GM23338 (cell line): ENCODE measurements around the gene GRM5. TPM values are rescaled to one million over a fixed set of nuclear protein-coding genes. Genes with fewer than 3 reads are reported as not detected.

Experiments
- ATAC-seq: fragments of 200-7000 bp; cut with Tn5 transposase; 3 replicates; pipeline ENCODE4 v1.9.1; 2020
- DNase-seq: peaks from one replicate; pipeline ENCODE4 v3.0.0-alpha.2; 2015; ENCODE audit warnings: low spot score
- H2AFZ ChIP-seq: fragments of 200-600 bp; sonication (generic); 2 replicates; pipeline ENCODE4 v1.8.0; 2016; ENCODE audit warnings: antibody characterized with exemption, mild to moderate bottlenecking, moderate library complexity
- H3F3A ChIP-seq: fragments of 200-600 bp; sonication (generic); replicated peaks from 2 replicates; pipeline ENCODE4 v1.8.0; 2017; ENCODE audit warnings: antibody characterized with exemption, mixed run types, low read depth
- H3K27ac ChIP-seq: fragments of 200-600 bp; sonication (generic); 2 replicates; pipeline ENCODE4 v1.6.1; 2016; ENCODE audit warnings: low read depth
- H3K27me3 ChIP-seq: fragments of 200-600 bp; sonication (generic); 2 replicates; pipeline ENCODE4 v1.8.0; 2016; ENCODE audit warnings: mild to moderate bottlenecking, mixed run types, moderate library complexity; ENCODE audit not compliant: insufficient read depth
- H3K36me3 ChIP-seq: fragments of 200-600 bp; sonication (generic); 2 replicates; pipeline ENCODE4 v1.8.0; 2016; ENCODE audit warnings: mild to moderate bottlenecking; ENCODE audit not compliant: insufficient read depth
- H3K4me1 ChIP-seq: fragments of 200-600 bp; sonication (generic); 2 replicates; pipeline ENCODE4 v1.8.0; 2016; ENCODE audit warnings: mild to moderate bottlenecking, moderate library complexity; ENCODE audit not compliant: insufficient read depth
- H3K4me2 ChIP-seq: fragments of 200-600 bp; sonication (generic); 2 replicates; pipeline ENCODE4 v1.7.1; 2017; ENCODE audit warnings: mixed run types
- H3K4me3 ChIP-seq: fragments of 200-600 bp; sonication (generic); 2 replicates; pipeline ENCODE4 v1.6.1; 2016; ENCODE audit warnings: mixed run types
- H3K79me2 ChIP-seq: fragments of 200-600 bp; sonication (generic); replicated peaks from 2 replicates; pipeline ENCODE4 v1.8.0; 2017; ENCODE audit warnings: mild to moderate bottlenecking; ENCODE audit not compliant: insufficient read depth
- H3K9me2 ChIP-seq: fragments of 200-600 bp; sonication (generic); 2 replicates; pipeline ENCODE4 v1.8.0; 2017; ENCODE audit not compliant: insufficient read depth
- H4K20me1 ChIP-seq: fragments of 200-600 bp; sonication (generic); replicated peaks from 2 replicates; pipeline ENCODE4 v1.8.0; 2017; ENCODE audit warnings: mild to moderate bottlenecking; ENCODE audit not compliant: insufficient read depth
- H3K27ac Mint-ChIP-seq: 2 replicates; pipeline ENCODE4 v1.8.0; 2020; ENCODE audit warnings: inconsistent platforms, mild to moderate bottlenecking, moderate library complexity, mixed read lengths
- H3K27me3 Mint-ChIP-seq: 3 replicates; pipeline ENCODE4 v1.8.0; 2022; ENCODE audit warnings: low read depth, mild to moderate bottlenecking, moderate library complexity, mixed read lengths, inconsistent platforms; ENCODE audit not compliant: insufficient read depth, poor library complexity
- H3K36me3 Mint-ChIP-seq: 3 replicates; pipeline ENCODE4 v1.8.0; 2021; ENCODE audit warnings: low read depth, mild to moderate bottlenecking, inconsistent platforms, moderate library complexity, mixed read lengths
- H3K4me1 Mint-ChIP-seq: 3 replicates; pipeline ENCODE4 v1.8.0; 2020; ENCODE audit warnings: mild to moderate bottlenecking, inconsistent platforms, mixed read lengths
- H3K4me3 Mint-ChIP-seq: 3 replicates; pipeline ENCODE4 v1.8.0; 2021; ENCODE audit warnings: moderate library complexity, mild to moderate bottlenecking, inconsistent platforms, mixed read lengths
- H3K9me3 Mint-ChIP-seq: 3 replicates; pipeline ENCODE4 v1.8.0; 2020; ENCODE audit warnings: moderate library complexity, mild to moderate bottlenecking, inconsistent platforms, mixed read lengths
- CREB1 ChIP-seq: fragments of 250-450 bp; sonication (Bioruptor Pico); IDR thresholded peaks from 2 replicates; pipeline ENCODE4 v1.5.0; 2020; ENCODE audit warnings: low read depth, mild to moderate bottlenecking, moderate library complexity
- EZH2 ChIP-seq: fragments of 200-600 bp; sonication (generic); IDR thresholded peaks from one replicate; pipeline ENCODE4 v1.8.0; 2017; ENCODE audit warnings: antibody characterized with exemption, mild to moderate bottlenecking, low read depth; ENCODE audit not compliant: unreplicated experiment
- NANOG ChIP-seq: IDR thresholded peaks from 2 replicates; pipeline ENCODE4 v1.6.1; 2016; ENCODE audit warnings: antibody characterized with exemption, borderline replicate concordance
- POLR2AphosphoS5 ChIP-seq: IDR thresholded peaks from 2 replicates; pipeline ENCODE4 v1.6.1; 2016; ENCODE audit warnings: antibody characterized with exemption, low read depth
- STAT1 ChIP-seq: IDR thresholded peaks from one replicate; pipeline ENCODE4 v1.6.1; 2016; ENCODE audit warnings: antibody characterized with exemption; ENCODE audit not compliant: unreplicated experiment
- ZNF331 ChIP-seq: fragments of 250-450 bp; sonication (Bioruptor Pico); IDR thresholded peaks from 2 replicates; pipeline ENCODE4 v1.5.0; 2020; ENCODE audit warnings: low read depth, mild to moderate bottlenecking, moderate library complexity
- polyA plus RNA-seq: library from polyadenylated mRNA; unstranded; fragments of >200 nt; fragmentation: Nextera tagmentation; extraction: Ambion mirVana; gene quantifications from 2 replicates; pipeline ENCODE4 v1.2.1, GENCODE V29; 2016
- total RNA-seq: library from RNA; depleted of rRNA; stranded (reverse); fragments of >200 nt; shearing (Covaris generic); gene quantifications from 2 replicates; pipeline ENCODE4 v1.2.3, GENCODE V29; 2014
- TF ChIP-seq, protein P1 (sequence below): IDR thresholded peaks from one replicate; pipeline ENCODE4 v1.6.1; 2018; ENCODE audit warnings: antibody characterized with exemption; ENCODE audit not compliant: unreplicated experiment
- TF ChIP-seq, protein P2 (sequence below): IDR thresholded peaks from 2 replicates; pipeline ENCODE4 v1.6.1; 2016; ENCODE audit warnings: antibody characterized with exemption
- TF ChIP-seq, protein P3 (sequence below), 2 experiments: fragments of 200-600 bp in 1 of 2; sonication (generic) in 1 of 2; conservative IDR thresholded peaks; 2 replicates each; pipeline versions ENCODE4 v1.5.1 to v1.6.1; 2016 to 2017; ENCODE audit warnings: antibody characterized with exemption in 2 of 2, low read depth in 2 of 2, mild to moderate bottlenecking in 2 of 2, moderate library complexity in 1 of 2

GRM5 gene
- total and polyA plus RNA-seq, 2 experiments from 2014 or later, result 0.23 to 0.45 TPM

DNA sequence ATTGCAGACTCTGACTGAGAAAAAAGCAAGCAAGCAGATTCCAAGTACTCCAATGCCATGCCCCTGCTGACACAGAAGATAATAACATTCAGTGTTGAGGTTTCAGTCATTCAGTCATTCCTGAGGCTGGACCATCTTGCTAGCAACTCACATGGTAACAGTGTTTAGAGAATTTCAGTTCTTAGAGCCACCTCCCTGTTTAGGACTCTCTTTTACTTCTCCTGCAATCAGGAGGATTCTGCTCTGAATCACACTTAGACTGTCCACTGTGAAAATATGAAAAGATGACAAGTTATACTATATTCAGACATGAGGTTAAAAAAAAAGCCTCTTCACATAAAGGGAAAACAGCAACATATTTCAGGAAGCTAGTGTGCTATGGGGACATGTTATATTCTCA lies 544.4 kb downstream of the GRM5 start:
- no peaks in the 10 kb centered on the region for H3K79me2 ChIP-seq
- Mint-ChIP-seq H3K4me3 (no peak overlapping the region), H3K4me1 (peaks cover 15% of the 10 kb centered on the region), H3K27me3 (peaks cover 3% of the 10 kb centered on the region), H3K36me3 (peaks cover 3% of the 10 kb centered on the region; the same call in 2 of the 3 replicates), H3K9me3 (no peaks in the 10 kb centered on the region), H3K27ac (no peak overlapping the region)
- H3K4me2 ChIP-seq, result no peak overlapping the region
- H3K4me3 ChIP-seq, result no peak overlapping the region
- H3K27ac ChIP-seq, result no peak overlapping the region
- H3F3A ChIP-seq, result no peaks in the 10 kb centered on the region
- H2AFZ ChIP-seq, result peak overlapping the region; percentile 49; the same call in 1 of the 2 replicates
- peaks cover 14% of the 10 kb centered on the region for H3K9me2 ChIP-seq
- ATAC-seq, result no peak
- no peaks in the 10 kb centered on the region; the same call in 1 of the 2 replicates for H3K4me1 ChIP-seq
- H4K20me1 ChIP-seq, result no peaks in the 10 kb centered on the region
- DNase-seq, result no peak
- no peak for TF ChIP-seq EZH2
- TF ChIP-seq CREB1 (CRISPR knock-in tag), result no peak
- TF ChIP-seq STAT1, result no peak
- TF ChIP-seq, protein P1, sequence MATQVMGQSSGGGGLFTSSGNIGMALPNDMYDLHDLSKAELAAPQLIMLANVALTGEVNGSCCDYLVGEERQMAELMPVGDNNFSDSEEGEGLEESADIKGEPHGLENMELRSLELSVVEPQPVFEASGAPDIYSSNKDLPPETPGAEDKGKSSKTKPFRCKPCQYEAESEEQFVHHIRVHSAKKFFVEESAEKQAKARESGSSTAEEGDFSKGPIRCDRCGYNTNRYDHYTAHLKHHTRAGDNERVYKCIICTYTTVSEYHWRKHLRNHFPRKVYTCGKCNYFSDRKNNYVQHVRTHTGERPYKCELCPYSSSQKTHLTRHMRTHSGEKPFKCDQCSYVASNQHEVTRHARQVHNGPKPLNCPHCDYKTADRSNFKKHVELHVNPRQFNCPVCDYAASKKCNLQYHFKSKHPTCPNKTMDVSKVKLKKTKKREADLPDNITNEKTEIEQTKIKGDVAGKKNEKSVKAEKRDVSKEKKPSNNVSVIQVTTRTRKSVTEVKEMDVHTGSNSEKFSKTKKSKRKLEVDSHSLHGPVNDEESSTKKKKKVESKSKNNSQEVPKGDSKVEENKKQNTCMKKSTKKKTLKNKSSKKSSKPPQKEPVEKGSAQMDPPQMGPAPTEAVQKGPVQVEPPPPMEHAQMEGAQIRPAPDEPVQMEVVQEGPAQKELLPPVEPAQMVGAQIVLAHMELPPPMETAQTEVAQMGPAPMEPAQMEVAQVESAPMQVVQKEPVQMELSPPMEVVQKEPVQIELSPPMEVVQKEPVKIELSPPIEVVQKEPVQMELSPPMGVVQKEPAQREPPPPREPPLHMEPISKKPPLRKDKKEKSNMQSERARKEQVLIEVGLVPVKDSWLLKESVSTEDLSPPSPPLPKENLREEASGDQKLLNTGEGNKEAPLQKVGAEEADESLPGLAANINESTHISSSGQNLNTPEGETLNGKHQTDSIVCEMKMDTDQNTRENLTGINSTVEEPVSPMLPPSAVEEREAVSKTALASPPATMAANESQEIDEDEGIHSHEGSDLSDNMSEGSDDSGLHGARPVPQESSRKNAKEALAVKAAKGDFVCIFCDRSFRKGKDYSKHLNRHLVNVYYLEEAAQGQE, result no peak
- no peak for TF ChIP-seq POLR2AphosphoS5
- TF ChIP-seq, protein P2, sequence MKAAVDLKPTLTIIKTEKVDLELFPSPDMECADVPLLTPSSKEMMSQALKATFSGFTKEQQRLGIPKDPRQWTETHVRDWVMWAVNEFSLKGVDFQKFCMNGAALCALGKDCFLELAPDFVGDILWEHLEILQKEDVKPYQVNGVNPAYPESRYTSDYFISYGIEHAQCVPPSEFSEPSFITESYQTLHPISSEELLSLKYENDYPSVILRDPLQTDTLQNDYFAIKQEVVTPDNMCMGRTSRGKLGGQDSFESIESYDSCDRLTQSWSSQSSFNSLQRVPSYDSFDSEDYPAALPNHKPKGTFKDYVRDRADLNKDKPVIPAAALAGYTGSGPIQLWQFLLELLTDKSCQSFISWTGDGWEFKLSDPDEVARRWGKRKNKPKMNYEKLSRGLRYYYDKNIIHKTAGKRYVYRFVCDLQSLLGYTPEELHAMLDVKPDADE, result no peak
- TF ChIP-seq NANOG, result no peak
- TF ChIP-seq ZNF331 (CRISPR knock-in tag), result no peak
- TF ChIP-seq, protein P3, sequence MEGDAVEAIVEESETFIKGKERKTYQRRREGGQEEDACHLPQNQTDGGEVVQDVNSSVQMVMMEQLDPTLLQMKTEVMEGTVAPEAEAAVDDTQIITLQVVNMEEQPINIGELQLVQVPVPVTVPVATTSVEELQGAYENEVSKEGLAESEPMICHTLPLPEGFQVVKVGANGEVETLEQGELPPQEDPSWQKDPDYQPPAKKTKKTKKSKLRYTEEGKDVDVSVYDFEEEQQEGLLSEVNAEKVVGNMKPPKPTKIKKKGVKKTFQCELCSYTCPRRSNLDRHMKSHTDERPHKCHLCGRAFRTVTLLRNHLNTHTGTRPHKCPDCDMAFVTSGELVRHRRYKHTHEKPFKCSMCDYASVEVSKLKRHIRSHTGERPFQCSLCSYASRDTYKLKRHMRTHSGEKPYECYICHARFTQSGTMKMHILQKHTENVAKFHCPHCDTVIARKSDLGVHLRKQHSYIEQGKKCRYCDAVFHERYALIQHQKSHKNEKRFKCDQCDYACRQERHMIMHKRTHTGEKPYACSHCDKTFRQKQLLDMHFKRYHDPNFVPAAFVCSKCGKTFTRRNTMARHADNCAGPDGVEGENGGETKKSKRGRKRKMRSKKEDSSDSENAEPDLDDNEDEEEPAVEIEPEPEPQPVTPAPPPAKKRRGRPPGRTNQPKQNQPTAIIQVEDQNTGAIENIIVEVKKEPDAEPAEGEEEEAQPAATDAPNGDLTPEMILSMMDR (conservative IDR thresholded peaks at IDR 0.05; ENCODE audit: low read depth in 2 of 2), result no peak
- no peaks in the 10 kb centered on the region for H3K36me3 ChIP-seq
- no peaks in the 10 kb centered on the region for H3K27me3 ChIP-seq

DNA sequence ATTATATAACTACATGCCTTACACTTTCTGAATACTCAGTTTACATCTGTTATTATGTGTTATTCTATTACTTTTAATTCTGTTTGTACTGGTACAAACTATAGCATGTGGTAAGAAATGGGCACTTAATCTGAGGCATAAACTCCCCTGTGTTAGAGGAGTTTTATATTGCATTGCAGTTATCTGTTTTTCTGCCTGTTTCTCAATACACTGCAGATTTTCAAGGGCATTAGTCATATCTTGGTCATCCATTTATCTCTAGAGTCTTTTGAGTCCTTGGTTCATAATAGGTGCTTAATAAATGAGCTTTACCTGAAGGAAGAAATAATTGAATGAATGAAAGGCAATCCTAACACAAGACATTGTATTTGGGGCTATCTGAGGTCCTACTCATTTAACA lies 545.4 kb downstream of the GRM5 start:
- ATAC-seq (no peak), DNase-seq (no peak)
- H4K20me1 ChIP-seq, result no peaks in the 10 kb centered on the region
- no peaks in the 10 kb centered on the region for H3K36me3 ChIP-seq
- Mint-ChIP-seq H3K27ac (no peak overlapping the region), H3K36me3 (peaks cover 3% of the 10 kb centered on the region; the same call in 2 of the 3 replicates), H3K27me3 (peaks cover 3% of the 10 kb centered on the region), H3K4me1 (peaks cover 15% of the 10 kb centered on the region), H3K9me3 (no peaks in the 10 kb centered on the region), H3K4me3 (no peak overlapping the region)
- no peak overlapping the region for H3K27ac ChIP-seq
- no peaks in the 10 kb centered on the region for H3F3A ChIP-seq
- H3K27me3 ChIP-seq, result no peaks in the 10 kb centered on the region
- no peak overlapping the region for H2AFZ ChIP-seq
- peaks cover 13% of the 10 kb centered on the region for H3K9me2 ChIP-seq
- H3K4me1 ChIP-seq, result no peaks in the 10 kb centered on the region; the same call in 1 of the 2 replicates
- no peaks in the 10 kb centered on the region for H3K79me2 ChIP-seq
- H3K4me2 ChIP-seq, result no peak overlapping the region
- no peak overlapping the region for H3K4me3 ChIP-seq
- TF ChIP-seq, protein P2, result no peak
- TF ChIP-seq, protein P3 (conservative IDR thresholded peaks at IDR 0.05; ENCODE audit: low read depth in 2 of 2), result no peak
- no peak for TF ChIP-seq CREB1 (CRISPR knock-in tag)
